ENCODE measurements around the gene ESPL1. TPM values are rescaled to one million over a fixed set of nuclear protein-coding genes. Genes with fewer than 3 reads are reported as not detected.
A peak's percentile ranks its signal among the peaks of the same experiment; 100 is the strongest.

The ESPL1 gene
- polyA plus RNA-seq, 1 donor (not counting 4 experiments of a cell fraction or from before 2014, with no cell fraction given) = 3.7 TPM

- no peak overlapping the region for H3K9ac ChIP-seq (ENCODE audit: control insufficient read depth, extremely low read depth, insufficient read depth, low read length)
- no peaks in the 10 kb centered on the region for H3K9me3 ChIP-seq (ENCODE audit: control insufficient read depth, low read depth, low read length)
- peaks cover 3 to 6% of the 10 kb centered on the region in 2 experiments for H3K36me3 ChIP-seq (ENCODE audit: control insufficient read depth in 2 of 2, extremely low read depth in 1 of 2, insufficient read depth in 2 of 2, low read length in 2 of 2)
- no peak overlapping the region for H2AFZ ChIP-seq (ENCODE audit: control insufficient read depth, low read length)
- DNase-seq (ENCODE audit: low read depth, low spot score) (no peak), FAIRE-seq (no peak)
- H3K27me3 ChIP-seq (ENCODE audit: control insufficient read depth, extremely low read depth, insufficient read depth, low read length) = no peaks in the 10 kb centered on the region
- peaks cover 58% of the 10 kb centered on the region for H3K4me1 ChIP-seq (ENCODE audit: control insufficient read depth, extremely low read depth, insufficient read depth, low read length)
- peaks cover 8% of the 10 kb centered on the region for H3K79me2 ChIP-seq (ENCODE audit: control insufficient read depth, insufficient read depth, low read length)
- H4K20me1 ChIP-seq (ENCODE audit: control insufficient read depth, extremely low read depth, insufficient read depth, low read length) = no peaks in the 10 kb centered on the region
- dilution Hi-C loops (cut with MboI; ENCODE audit: extremely low pct_ligation_motif_present, low sequenced_read_pairs) = no loop called here
- H3K4me2 ChIP-seq (ENCODE audit: control insufficient read depth, extremely low read depth, insufficient read depth, low read depth, low read length) = no peak overlapping the region
- no peak overlapping the region for H3K4me3 ChIP-seq (ENCODE audit: control insufficient read depth in 2 of 3, extremely low read depth in 1 of 3, insufficient read depth in 2 of 3, low read depth in 1 of 3, low read length in 3 of 3)
- H3K27ac ChIP-seq (ENCODE audit: control insufficient read depth, insufficient read depth, low read length) = no peak overlapping the region
- TF ChIP-seq CTCF (optimal IDR thresholded peaks at IDR 0.05 in 1 of 3, IDR thresholded peaks at IDR 0.05 in 1 of 3, conservative IDR thresholded peaks at IDR 0.05 in 1 of 3; ENCODE audit: extremely low read depth in 1 of 3, insufficient read depth in 2 of 3, low read length in 3 of 3) (no peak), EZH2 (IDR thresholded peaks at IDR 0.05; ENCODE audit: low read length) (no peak)
- no peaks in the 10 kb centered on the region for H3K9me1 ChIP-seq (ENCODE audit: control insufficient read depth, extremely low read depth, insufficient read depth, low read length)
Observed at GRCh38 chr12:53227836-53228235, 40.3 kb upstream of the ESPL1 start.

GRCh38 chr12:53229454-53229853, 38.6 kb upstream of the ESPL1 start:
- Histone ChIP-seq H3K4me2 (ENCODE audit: control insufficient read depth, extremely low read depth, insufficient read depth, low read depth, low read length) (peak overlapping the region; percentile 55), H3K4me3 (ENCODE audit: control insufficient read depth in 2 of 3, extremely low read depth in 1 of 3, insufficient read depth in 2 of 3, low read depth in 1 of 3, low read length in 3 of 3) (no peak overlapping the region), H3K9ac (ENCODE audit: control insufficient read depth, extremely low read depth, insufficient read depth, low read length) (no peak overlapping the region), H3K36me3 (ENCODE audit: control insufficient read depth in 2 of 2, extremely low read depth in 1 of 2, insufficient read depth in 2 of 2, low read length in 2 of 2) (peaks cover 2 to 3% of the 10 kb centered on the region in 2 experiments), H3K79me2 (ENCODE audit: control insufficient read depth, insufficient read depth, low read length) (peaks cover 6% of the 10 kb centered on the region), H3K27me3 (ENCODE audit: control insufficient read depth, extremely low read depth, insufficient read depth, low read length) (no peaks in the 10 kb centered on the region), H3K9me3 (ENCODE audit: control insufficient read depth, low read depth, low read length) (no peaks in the 10 kb centered on the region), H2AFZ (ENCODE audit: control insufficient read depth, low read length) (no peak overlapping the region), H3K4me1 (ENCODE audit: control insufficient read depth, extremely low read depth, insufficient read depth, low read length) (peaks cover 56% of the 10 kb centered on the region), H3K27ac (ENCODE audit: control insufficient read depth, insufficient read depth, low read length) (no peak overlapping the region), H4K20me1 (ENCODE audit: control insufficient read depth, extremely low read depth, insufficient read depth, low read length) (no peaks in the 10 kb centered on the region), H3K9me1 (ENCODE audit: control insufficient read depth, extremely low read depth, insufficient read depth, low read length) (no peaks in the 10 kb centered on the region)
- TF ChIP-seq CTCF (optimal IDR thresholded peaks at IDR 0.05 in 1 of 3, IDR thresholded peaks at IDR 0.05 in 1 of 3, conservative IDR thresholded peaks at IDR 0.05 in 1 of 3; ENCODE audit: extremely low read depth in 1 of 3, insufficient read depth in 2 of 3, low read length in 3 of 3) = no peak
- no peak for TF ChIP-seq EZH2 (IDR thresholded peaks at IDR 0.05; ENCODE audit: low read length)
- FAIRE-seq (no peak), DNase-seq (ENCODE audit: low read depth, low spot score) (no peak)
- dilution Hi-C loops (cut with MboI; ENCODE audit: extremely low pct_ligation_motif_present, low sequenced_read_pairs) = no loop called here
